PC-9 (cell line): ENCODE data around the gene AUTS2.

Source experiments
- CTCF ChIP-seq: fragments of 200-600 bp; sonication (generic); conservative IDR thresholded peaks from 2 replicates; pipeline ENCODE4 v1.6.1; 2017; ENCODE audit warnings: mixed run types, antibody characterized with exemption, mild to moderate bottlenecking, moderate library complexity
- EZH2 ChIP-seq: fragments of 200-600 bp; sonication (generic); IDR thresholded peaks from 2 replicates; pipeline ENCODE4 v1.8.0; 2017; ENCODE audit warnings: antibody characterized with exemption, low read depth

- TF ChIP-seq CTCF: no peak
- TF ChIP-seq EZH2: no peak
Observed at GRCh38 chr7:70343519-70343918, 745.2 kb downstream of the AUTS2 start.
